Measurements from ENCODE around the gene SYTL4.
A peak's percentile ranks its signal among the peaks of the same experiment; 100 is the strongest.

The SYTL4 gene

DNA sequence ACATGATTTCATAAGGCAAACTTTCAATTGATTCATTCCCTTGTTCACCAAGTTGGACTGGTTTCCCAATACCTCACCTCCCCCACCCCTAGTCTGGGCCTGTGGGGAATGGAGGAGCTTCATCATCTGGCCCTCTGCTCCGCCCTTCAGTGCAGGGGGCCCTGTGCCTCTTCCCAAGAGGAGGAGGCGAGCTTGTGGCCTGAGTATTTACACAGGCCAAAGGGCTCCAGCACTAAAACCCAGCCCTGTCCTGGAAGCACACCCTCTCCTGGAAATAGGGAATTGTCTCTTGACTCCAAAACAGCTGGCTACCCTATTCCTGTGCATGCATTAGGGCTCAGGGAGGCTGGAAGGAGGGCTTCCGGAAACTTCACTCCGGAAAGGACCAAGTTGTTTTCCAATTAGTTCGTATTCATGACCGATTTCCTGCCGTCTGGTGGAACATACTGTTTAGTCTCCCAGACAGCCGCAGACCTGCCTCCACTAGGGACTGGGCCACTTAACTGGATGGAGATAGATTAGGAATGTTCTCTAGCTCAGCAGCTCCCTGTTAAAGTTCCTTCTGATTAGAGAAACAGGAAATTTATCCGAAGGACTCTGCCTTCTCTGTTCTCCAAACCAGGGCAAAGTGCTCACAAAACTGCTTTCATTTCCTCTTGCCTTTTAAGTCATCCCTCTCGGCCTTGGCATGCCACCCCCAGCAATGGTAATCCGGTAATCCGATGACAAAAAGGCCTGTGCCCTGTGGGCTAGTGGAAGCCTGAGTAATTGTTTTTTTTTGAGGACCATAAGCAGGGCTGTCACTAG is 82.2 kb downstream of the SYTL4 start:
- no peaks in the 10 kb centered on the region for H3K36me3 Mint-ChIP-seq (ENCODE audit: low read depth)
- peaks cover 34% of the 10 kb centered on the region for H3K9me3 Mint-ChIP-seq
- H3K4me1 Mint-ChIP-seq = peaks cover 54% of the 10 kb centered on the region
- H3K27me3 Mint-ChIP-seq (ENCODE audit: low read depth, poor library complexity) = no peaks in the 10 kb centered on the region
- DNase-seq = peak; percentile 21
- TF ChIP-seq, protein P1, sequence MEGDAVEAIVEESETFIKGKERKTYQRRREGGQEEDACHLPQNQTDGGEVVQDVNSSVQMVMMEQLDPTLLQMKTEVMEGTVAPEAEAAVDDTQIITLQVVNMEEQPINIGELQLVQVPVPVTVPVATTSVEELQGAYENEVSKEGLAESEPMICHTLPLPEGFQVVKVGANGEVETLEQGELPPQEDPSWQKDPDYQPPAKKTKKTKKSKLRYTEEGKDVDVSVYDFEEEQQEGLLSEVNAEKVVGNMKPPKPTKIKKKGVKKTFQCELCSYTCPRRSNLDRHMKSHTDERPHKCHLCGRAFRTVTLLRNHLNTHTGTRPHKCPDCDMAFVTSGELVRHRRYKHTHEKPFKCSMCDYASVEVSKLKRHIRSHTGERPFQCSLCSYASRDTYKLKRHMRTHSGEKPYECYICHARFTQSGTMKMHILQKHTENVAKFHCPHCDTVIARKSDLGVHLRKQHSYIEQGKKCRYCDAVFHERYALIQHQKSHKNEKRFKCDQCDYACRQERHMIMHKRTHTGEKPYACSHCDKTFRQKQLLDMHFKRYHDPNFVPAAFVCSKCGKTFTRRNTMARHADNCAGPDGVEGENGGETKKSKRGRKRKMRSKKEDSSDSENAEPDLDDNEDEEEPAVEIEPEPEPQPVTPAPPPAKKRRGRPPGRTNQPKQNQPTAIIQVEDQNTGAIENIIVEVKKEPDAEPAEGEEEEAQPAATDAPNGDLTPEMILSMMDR (IDR thresholded peaks at IDR 0.05) = no peak
- no peak overlapping the region for H3K4me3 Mint-ChIP-seq
- H3K27ac Mint-ChIP-seq = peak overlapping the region; percentile 98

DNA sequence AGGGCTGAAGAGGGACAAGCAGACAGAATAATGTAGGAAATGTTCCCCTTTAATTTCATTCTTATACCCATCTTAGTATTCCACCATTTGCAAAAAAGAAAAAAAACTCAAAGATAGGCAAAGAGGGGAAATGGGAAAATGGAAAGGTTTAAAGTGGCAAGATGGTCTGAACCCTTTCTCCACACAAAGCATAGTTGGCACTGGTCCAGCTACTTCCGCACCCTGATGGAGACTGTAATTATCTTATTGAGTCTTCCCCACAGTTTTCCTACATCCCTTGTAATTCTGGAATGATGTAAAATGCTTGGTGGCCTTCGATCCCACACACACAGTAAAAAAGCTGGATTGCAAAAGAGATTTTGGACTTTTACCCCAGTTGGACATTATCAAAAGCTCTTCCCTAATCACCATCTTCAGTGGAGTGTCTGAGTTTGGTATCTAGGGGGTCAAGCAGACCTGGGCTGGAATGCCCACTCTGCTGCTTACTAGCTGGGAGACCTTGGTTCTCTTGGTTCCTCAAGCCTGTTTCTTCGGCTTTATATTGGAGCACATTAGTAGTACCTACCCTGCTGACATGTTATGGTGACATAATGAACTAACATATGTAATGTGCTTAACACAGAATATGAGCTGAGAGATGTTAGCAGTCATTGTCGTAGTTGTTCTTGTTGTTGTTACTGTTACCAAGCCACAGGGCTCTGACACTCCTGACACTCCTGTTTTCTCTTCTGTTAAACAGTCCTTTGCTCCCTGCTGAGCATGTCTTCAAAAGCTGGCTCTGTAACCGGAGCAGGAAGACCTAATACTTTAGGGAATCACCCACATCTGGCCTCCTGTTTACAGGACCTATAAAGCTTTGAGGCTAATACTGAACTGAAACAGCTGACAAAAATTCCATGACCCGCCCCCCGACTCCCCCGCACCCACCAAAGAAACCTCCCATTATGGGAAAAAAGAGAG is 83.2 kb downstream of the SYTL4 start:
- DNase-seq = no peak
- Mint-ChIP-seq H3K9me3 (peaks cover 34% of the 10 kb centered on the region), H3K36me3 (ENCODE audit: low read depth) (no peaks in the 10 kb centered on the region), H3K27me3 (ENCODE audit: low read depth, poor library complexity) (no peaks in the 10 kb centered on the region), H3K27ac (peak overlapping the region; percentile 98), H3K4me3 (peak overlapping the region; percentile 18), H3K4me1 (peaks cover 51% of the 10 kb centered on the region)
- TF ChIP-seq, protein P1 (IDR thresholded peaks at IDR 0.05) = no peak

DNA sequence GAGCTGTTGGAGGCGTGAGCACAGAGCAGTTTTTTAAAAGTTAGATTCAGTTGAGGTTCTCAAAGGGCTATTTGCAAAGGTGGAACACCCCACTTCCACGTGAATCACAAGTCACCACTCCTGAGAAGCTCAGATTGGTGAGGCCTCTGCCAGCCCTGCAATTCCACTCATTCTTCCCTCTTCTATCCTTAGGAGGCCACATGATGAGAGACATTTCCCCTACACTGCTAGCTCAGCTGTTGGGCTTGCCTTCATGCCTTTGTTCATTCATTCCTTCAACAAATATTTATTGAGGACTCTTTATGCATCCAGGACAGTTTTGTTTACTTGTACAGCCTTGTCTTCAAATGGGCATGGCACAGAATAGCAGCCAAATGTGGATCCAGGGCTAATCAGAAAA is 84.2 kb downstream of the SYTL4 start:
- Mint-ChIP-seq H3K4me1 (peaks cover 51% of the 10 kb centered on the region), H3K9me3 (peaks cover 27% of the 10 kb centered on the region), H3K27me3 (ENCODE audit: low read depth, poor library complexity) (no peaks in the 10 kb centered on the region), H3K27ac (peak overlapping the region; percentile 98), H3K36me3 (ENCODE audit: low read depth) (no peaks in the 10 kb centered on the region), H3K4me3 (no peak overlapping the region)
- TF ChIP-seq, protein P1 (IDR thresholded peaks at IDR 0.05) = no peak
- no peak for DNase-seq

DNA sequence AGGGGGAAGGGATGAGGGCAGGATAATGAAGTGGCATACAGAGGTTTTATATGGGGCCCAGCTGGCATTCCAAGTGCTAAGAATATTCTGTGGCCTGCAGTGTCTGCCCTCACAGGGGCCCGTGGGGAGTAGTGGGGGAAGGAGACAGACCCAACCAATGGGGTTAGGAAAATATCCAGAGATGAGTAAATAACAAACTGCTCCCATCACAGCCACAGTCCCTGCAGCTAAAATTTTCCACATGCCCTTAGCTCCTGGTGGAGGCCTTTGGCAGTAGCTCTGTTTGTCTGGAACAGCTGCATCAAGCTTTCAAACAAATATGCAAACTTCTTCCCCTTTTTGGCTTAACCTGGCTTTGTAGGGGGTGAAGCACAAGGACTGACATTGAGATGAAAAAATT is 84.8 kb downstream of the SYTL4 start:
- Mint-ChIP-seq H3K27me3 (ENCODE audit: low read depth, poor library complexity) (no peaks in the 10 kb centered on the region), H3K4me3 (no peak overlapping the region), H3K9me3 (peaks cover 29% of the 10 kb centered on the region), H3K27ac (no peak overlapping the region), H3K36me3 (ENCODE audit: low read depth) (no peaks in the 10 kb centered on the region), H3K4me1 (peaks cover 57% of the 10 kb centered on the region)
- DNase-seq = no peak
- TF ChIP-seq, protein P1 (IDR thresholded peaks at IDR 0.05) = no peak

DNA sequence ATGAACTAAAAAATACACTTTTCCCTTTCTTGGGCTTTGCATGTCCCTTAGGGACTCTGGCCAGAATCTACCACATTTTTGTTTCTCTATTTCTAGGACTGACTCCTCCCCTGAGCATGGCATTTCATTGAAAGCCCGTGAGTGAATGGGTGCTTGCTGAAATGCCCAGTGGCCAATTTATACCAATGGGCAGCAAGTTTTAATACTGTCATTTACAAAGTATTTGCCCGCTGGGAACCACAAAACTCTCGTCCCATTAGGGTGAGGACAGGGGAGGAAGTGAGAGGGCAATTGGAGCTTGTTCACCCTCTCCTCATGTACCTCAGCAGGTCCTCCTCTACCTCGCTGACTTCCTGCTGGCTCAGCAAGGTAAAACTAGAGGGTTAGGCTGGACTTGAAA is 86.8 kb downstream of the SYTL4 start:
- no peak overlapping the region for H3K27ac Mint-ChIP-seq

More for the DNA sequence above, 86.8 kb downstream of the SYTL4 start:
- no peaks in the 10 kb centered on the region for H3K36me3 Mint-ChIP-seq (ENCODE audit: low read depth)
- TF ChIP-seq, protein P1 (IDR thresholded peaks at IDR 0.05) = no peak
- H3K4me3 Mint-ChIP-seq = peak overlapping the region; percentile 12
- peaks cover 31% of the 10 kb centered on the region for H3K9me3 Mint-ChIP-seq
- H3K27me3 Mint-ChIP-seq (ENCODE audit: low read depth, poor library complexity) = no peaks in the 10 kb centered on the region
- no peak for DNase-seq
- peaks cover 45% of the 10 kb centered on the region for H3K4me1 Mint-ChIP-seq
